Gastrocnemius medialis (tissue), 4 donors: ENCODE measurements around the gene APBB2. TPM values are rescaled to one million over a fixed set of nuclear protein-coding genes. Genes with fewer than 3 reads are reported as not detected.

ENCODE experiments used
- ATAC-seq, 2 donors: fragments of 150-250 bp; one replicate each; pipeline ENCODE4 v1.9.1; 2016
- DNase-seq, 2 donors: peaks; one replicate each; pipeline ENCODE4 v3.0.0-alpha.2; 2019
- H3K27ac ChIP-seq, 4 donors: fragments of 200-600 bp; sonication (generic); 1 replicate in 1 of 4; 2 replicates in 3 of 4; pipeline ENCODE4 v1.5.1; 2016 to 2018; ENCODE audit warnings: mild to moderate bottlenecking in 2 of 4, moderate library complexity in 1 of 4
- H3K27me3 ChIP-seq, 3 donors: fragments of 200-600 bp; sonication (generic) in 2 of 3; 1 replicate in 1 of 3; 2 replicates in 2 of 3; pipeline versions ENCODE4 v1.5.1 to v1.6.0; 2016 to 2019; ENCODE audit warnings: mild to moderate bottlenecking in 1 of 3, moderate library complexity in 1 of 3
- H3K36me3 ChIP-seq, 2 donors: fragments of 200-600 bp; sonication (generic) in 1 of 2; one replicate each; pipeline ENCODE4 v1.5.1; 2017 to 2018
- H3K4me1 ChIP-seq, 2 donors: fragments of 200-600 bp; sonication (generic) in 1 of 2; one replicate each; pipeline ENCODE4 v1.5.1; 2016 to 2017; ENCODE audit warnings: mild to moderate bottlenecking in 2 of 2
- H3K4me3 ChIP-seq, 4 donors: fragments of 200-600 bp; sonication (generic) in 3 of 4; 1 replicate in 1 of 4; 2 replicates in 3 of 4; pipeline ENCODE4 v1.5.1; 2016 to 2019; ENCODE audit warnings: mild to moderate bottlenecking in 2 of 4
- H3K9me3 ChIP-seq, 3 donors: fragments of 200-600 bp; sonication (generic) in 2 of 3; 1 replicate in 1 of 3; 2 replicates in 2 of 3; pipeline ENCODE4 v1.5.1; 2016 to 2019
- CTCF ChIP-seq, 5 experiments: fragments of 450-650 bp in 3 of 5; fragments of 200-600 bp in 2 of 5; sonication (generic) in 2 of 5; IDR thresholded peaks in 4 of 5; conservative IDR thresholded peaks in 1 of 5; 1 replicate in 4 of 5; 2 replicates in 1 of 5; pipeline ENCODE4 v1.5.1; 2016 to 2019; ENCODE audit warnings: antibody characterized with exemption in 5 of 5, mild to moderate bottlenecking in 3 of 5, moderate library complexity in 3 of 5
- POLR2A ChIP-seq, 2 donors: fragments of 450-650 bp; IDR thresholded peaks; one replicate each; pipeline ENCODE4 v1.6.1; 2017; ENCODE audit warnings: antibody characterized with exemption in 2 of 2, mild to moderate bottlenecking in 2 of 2, moderate library complexity in 2 of 2
- in situ Hi-C, 4 donors: fragments of 200-750 bp; cut with MboI; loops; one replicate each; pipeline versions ENCODE4 v1.15.0 to v1.8.0; 2017; ENCODE audit warnings: low sequenced_read_pairs in 4 of 4
- intact Hi-C: fragments of 100-400 bp; cut with DNase I; formaldehyde crosslinking; loops from one replicate; pipeline ENCODE4 v1.15.1; 2023; ENCODE audit warnings: low total_unique reads
- total RNA-seq, 4 donors: library from RNA; depleted of rRNA; stranded (reverse); fragments of >200 nt; gene quantifications; one replicate each; pipeline versions ENCODE4 v1.1.0 to v1.2.3, GENCODE V29; 2016

Gene APBB2
- total RNA-seq, 4 donors from 2014 or later = 14.3 to 20.5 (median 14.5) TPM

DNA sequence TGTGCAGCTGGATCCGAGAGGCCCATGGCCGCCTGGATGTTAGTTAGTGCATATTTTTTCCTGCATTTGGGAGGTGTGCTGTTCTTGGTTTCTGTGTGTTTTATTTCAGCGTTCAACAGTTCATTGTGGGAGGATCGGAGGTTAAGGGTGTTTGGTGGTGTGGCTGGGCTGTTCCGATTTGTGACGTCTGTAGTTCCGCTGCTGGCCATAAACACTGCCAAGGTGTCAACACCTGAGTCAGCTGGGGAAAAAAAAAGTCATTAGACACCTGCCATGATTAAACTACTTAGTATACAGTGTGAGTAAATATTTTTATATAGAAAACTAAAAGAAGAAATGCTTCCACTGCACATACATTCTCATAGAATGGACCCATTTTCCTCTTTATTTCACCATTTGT lies 200.2 kb downstream of the APBB2 start:
- Histone ChIP-seq H3K36me3 (no peaks in the 10 kb centered on the region), H3K4me1 (peaks cover 0 to 13% of the 10 kb centered on the region in 2 donors), H3K4me3 (no peak overlapping the region), H3K9me3 (no peaks in the 10 kb centered on the region), H3K27me3 (no peaks in the 10 kb centered on the region), H3K27ac (no peak overlapping the region)
- ATAC-seq (no peak), DNase-seq (no peak)
- intact Hi-C loops (no loop called here), in situ Hi-C loops (no loop called here)
- TF ChIP-seq CTCF (IDR thresholded peaks at IDR 0.05 in 4 of 5, conservative IDR thresholded peaks at IDR 0.05 in 1 of 5) (no peak), POLR2A (IDR thresholded peaks at IDR 0.05) (no peak)

DNA sequence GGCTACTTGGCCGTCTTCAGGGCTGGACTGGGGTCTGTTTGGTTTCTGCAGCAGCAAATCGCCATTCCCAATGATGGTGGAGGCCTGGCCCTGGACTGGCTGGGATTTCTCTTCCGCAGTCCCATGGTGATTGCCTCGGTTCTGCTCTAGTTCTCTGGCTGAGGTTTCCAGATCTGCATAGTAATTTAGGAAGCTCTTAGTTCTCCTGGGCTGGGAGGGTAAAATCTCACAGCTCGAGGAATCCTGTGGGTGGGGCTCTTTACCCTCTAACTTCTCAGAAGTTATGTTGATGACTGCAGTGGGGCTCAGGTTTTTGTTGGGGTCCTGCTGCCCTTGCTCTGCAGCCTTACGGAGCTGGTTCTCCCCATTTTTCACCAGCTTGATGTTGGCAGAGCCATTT lies 200.6 kb downstream of the APBB2 start:
- Histone ChIP-seq H3K36me3 (no peaks in the 10 kb centered on the region), H3K4me3 (no peak overlapping the region), H3K9me3 (no peaks in the 10 kb centered on the region), H3K4me1 (peaks cover 0 to 13% of the 10 kb centered on the region in 2 donors), H3K27ac (no peak overlapping the region), H3K27me3 (no peaks in the 10 kb centered on the region)
- TF ChIP-seq POLR2A (IDR thresholded peaks at IDR 0.05) (no peak), CTCF (IDR thresholded peaks at IDR 0.05 in 4 of 5, conservative IDR thresholded peaks at IDR 0.05 in 1 of 5) (no peak)
- in situ Hi-C loops (no loop called here), intact Hi-C loops (no loop called here)
- ATAC-seq (peak in 1 of 2 donors; percentile 19), DNase-seq (no peak)

- TF ChIP-seq POLR2A (IDR thresholded peaks at IDR 0.05) (no peak), CTCF (IDR thresholded peaks at IDR 0.05 in 4 of 5, conservative IDR thresholded peaks at IDR 0.05 in 1 of 5) (no peak)
- no peak for DNase-seq
- no peaks in the 10 kb centered on the region for H3K36me3 ChIP-seq
- H3K9me3 ChIP-seq = no peaks in the 10 kb centered on the region
- no peak overlapping the region for H3K4me3 ChIP-seq
- peaks cover 0 to 13% of the 10 kb centered on the region in 2 donors for H3K4me1 ChIP-seq
- no peak for ATAC-seq
- no peaks in the 10 kb centered on the region for H3K27me3 ChIP-seq
- no peak overlapping the region for H3K27ac ChIP-seq
- intact Hi-C loops = no loop called here
- in situ Hi-C loops = no loop called here
These were observed 201.4 kb downstream of the APBB2 start for GRCh38 chr4:41012911-41013310.

- in situ Hi-C loops = no loop called here
- Histone ChIP-seq H3K36me3 (no peaks in the 10 kb centered on the region), H3K4me3 (no peak overlapping the region), H3K27me3 (no peaks in the 10 kb centered on the region), H3K9me3 (no peaks in the 10 kb centered on the region), H3K4me1 (peaks cover 0 to 13% of the 10 kb centered on the region in 2 donors), H3K27ac (no peak overlapping the region)
- TF ChIP-seq CTCF (IDR thresholded peaks at IDR 0.05 in 4 of 5, conservative IDR thresholded peaks at IDR 0.05 in 1 of 5) = no peak
- no peak for TF ChIP-seq POLR2A (IDR thresholded peaks at IDR 0.05)
- intact Hi-C loops = no loop called here
- ATAC-seq (no peak), DNase-seq (no peak)
These were observed 202.0 kb downstream of the APBB2 start for GRCh38 chr4:41012293-41012692.

- ATAC-seq (no peak), DNase-seq (no peak)
- Histone ChIP-seq H3K4me3 (no peak overlapping the region), H3K36me3 (no peaks in the 10 kb centered on the region), H3K27me3 (no peaks in the 10 kb centered on the region), H3K4me1 (no peaks in the 10 kb centered on the region), H3K9me3 (no peaks in the 10 kb centered on the region), H3K27ac (no peak overlapping the region)
- TF ChIP-seq POLR2A (IDR thresholded peaks at IDR 0.05) (no peak), CTCF (IDR thresholded peaks at IDR 0.05 in 4 of 5, conservative IDR thresholded peaks at IDR 0.05 in 1 of 5) (no peak)
- intact Hi-C loops = no loop called here
- in situ Hi-C loops = no loop called here
These were observed 204.9 kb downstream of the APBB2 start for GRCh38 chr4:41009411-41009810.
